Panc1 (cell line): ENCODE data around the gene PABPN1L. TPM values are rescaled to one million over a fixed set of nuclear protein-coding genes. Genes with fewer than 3 reads are reported as not detected.

ENCODE experiments used
- ATAC-seq: fragments of 200-7000 bp; cut with Tn5 transposase; 2 replicates; pipeline ENCODE4 v1.9.1; 2020; ENCODE audit warnings: mild to moderate bottlenecking, moderate library complexity
- BruUV-seq: library from RNA; stranded (reverse); fragments of 400-500 nt; replicated peaks from 2 replicates; lab custom pipeline; 2021; lab: Mats Ljungman, UMichigan
- CTCF ChIA-PET: fragments of 300-600 bp; sonication (Branson Sonifier 250); formaldehyde crosslinking; loops from one replicate; lab custom pipeline; 2022; ENCODE audit warnings: antibody characterized with exemption; lab: Charles Lee
- POLR2A ChIA-PET: fragments of 300-600 bp; sonication (Branson Sonifier 250); formaldehyde crosslinking; loops from one replicate; lab custom pipeline; 2022; ENCODE audit warnings: antibody characterized with exemption; lab: Charles Lee
- DNase-seq: peaks from one replicate; pipeline ENCODE4 v3.0.0-alpha.2; 2010; ENCODE audit warnings: low read depth, low spot score
- H3K27ac ChIP-seq: 2 replicates; pipeline ENCODE4 v1.5.1; 2011; ENCODE audit warnings: mild to moderate bottlenecking, low read length, inconsistent platforms
- H3K27me3 ChIP-seq: fragments of 200-500 bp; sonication (Bioruptor generic); 2 replicates; pipeline ENCODE4 v1.6.0; 2014; ENCODE audit warnings: low read length, inconsistent platforms; ENCODE audit not compliant: control insufficient read depth, insufficient read depth
- H3K36me3 ChIP-seq: fragments of 200-500 bp; sonication (Bioruptor generic); 2 replicates; pipeline ENCODE4 v1.5.1; 2014; ENCODE audit warnings: inconsistent platforms, mild to moderate bottlenecking, low read length, moderate library complexity; ENCODE audit not compliant: control insufficient read depth, insufficient read depth
- H3K4me1 ChIP-seq: 2 replicates; pipeline ENCODE4 v1.5.1; 2011; ENCODE audit warnings: inconsistent platforms, mild to moderate bottlenecking, low read length, moderate library complexity; ENCODE audit not compliant: control insufficient read depth, insufficient read depth
- H3K4me3 ChIP-seq, 2 experiments: 2 replicates each; pipeline ENCODE4 v1.5.1; 2011 to 2012; ENCODE audit warnings: low read depth in 2 of 2, low read length in 2 of 2, mild to moderate bottlenecking in 2 of 2, inconsistent platforms in 1 of 2, moderate library complexity in 1 of 2
- H3K9me3 ChIP-seq: fragments of 200-500 bp; sonication (Bioruptor generic); 2 replicates; pipeline ENCODE4 v1.5.1; 2014; ENCODE audit warnings: low read depth, mild to moderate bottlenecking, inconsistent platforms, low read length, moderate library complexity; ENCODE audit not compliant: control insufficient read depth, insufficient read depth
- CTCF ChIP-seq: fragments of 450-650 bp; IDR thresholded peaks from 2 replicates; pipeline ENCODE4 v1.5.1; 2017; ENCODE audit warnings: mild to moderate bottlenecking
- POLR2AphosphoS5 ChIP-seq: IDR thresholded peaks from 2 replicates; pipeline ENCODE4 v1.6.1; 2012; ENCODE audit warnings: mild to moderate bottlenecking, low read depth, low read length, moderate library complexity
- SIN3A ChIP-seq: IDR thresholded peaks from 2 replicates; pipeline ENCODE4 v1.6.1; 2012; ENCODE audit warnings: low read depth, mild to moderate bottlenecking, low read length, moderate library complexity, borderline replicate concordance; ENCODE audit not compliant: insufficient read depth
- TCF7L2 ChIP-seq: IDR thresholded peaks from 2 replicates; pipeline ENCODE4 v1.6.1; 2011; ENCODE audit warnings: mild to moderate bottlenecking, low read depth, low read length, inconsistent platforms
- in situ Hi-C: cut with HindIII; loops from 2 replicates; pipeline ENCODE4 v1.10.0; 2016; ENCODE audit warnings: low sequenced_read_pairs, low pct_unique_long_range_greater_than_20kb
- intact Hi-C: fragments of 100-400 bp; cut with micrococcal nuclease; formaldehyde crosslinking; loops from one replicate; pipeline ENCODE4 v1.10.0; 2022; ENCODE audit not compliant: unreplicated experiment
- total RNA-seq: library from RNA; stranded (reverse); gene quantifications from one replicate; pipeline ENCODE4 v1.2.1, GENCODE V29; 2021; ENCODE audit not compliant: unreplicated experiment
- TF ChIP-seq, protein P1 (sequence below), 2 experiments: IDR thresholded peaks; 2 replicates each; pipeline ENCODE4 v1.6.1; 2011 to 2012; ENCODE audit warnings: low read depth in 2 of 2, control low read depth in 1 of 2, low read length in 1 of 2, mild to moderate bottlenecking in 1 of 2, moderate library complexity in 1 of 2; ENCODE audit not compliant: insufficient read depth in 1 of 2

The PABPN1L gene
- total RNA-seq, 1 experiment from 2014 or later = not detected

- TF ChIP-seq POLR2AphosphoS5 (no peak), CTCF (no peak)
- H3K27ac ChIP-seq = no peak overlapping the region
- no peaks in the 10 kb centered on the region for H3K4me1 ChIP-seq
- DNase-seq (no peak), ATAC-seq (no peak)
- no peaks in the 10 kb centered on the region for H3K9me3 ChIP-seq
- intact Hi-C loops (no loop called here), in situ Hi-C loops (no loop called here)
- ChIA-PET POLR2A (interaction anchor here (0.6 kb wide), 1 partner anchor 208 kb away, joined by 3 read pairs; no protein-coding TSS in a partner anchor), CTCF (interaction anchor here (0.6 kb wide), 1 partner anchor 40 kb away, joined by 3 read pairs; no protein-coding TSS in a partner anchor)
- no TSS peak for BruUV-seq
- H3K4me3 ChIP-seq = no peak overlapping the region
- no peaks in the 10 kb centered on the region for H3K27me3 ChIP-seq
- H3K36me3 ChIP-seq = no peaks in the 10 kb centered on the region
Observed at GRCh38 chr16:88880226-88881006, 14.0 kb upstream of the PABPN1L start.

- no peaks in the 10 kb centered on the region for H3K36me3 ChIP-seq
- intact Hi-C loops (no loop called here), in situ Hi-C loops (no loop called here)
- no peaks in the 10 kb centered on the region for H3K9me3 ChIP-seq
- ChIA-PET POLR2A (interaction anchor here (0.6 kb wide), 1 partner anchor 208 kb away, joined by 3 read pairs; no protein-coding TSS in a partner anchor), CTCF (no interaction called here)
- DNase-seq = no peak
- no TSS peak for BruUV-seq
- no peak for ATAC-seq
- no peak overlapping the region for H3K4me3 ChIP-seq
- H3K27ac ChIP-seq = no peak overlapping the region
- no peak for TF ChIP-seq SIN3A
- no peak for TF ChIP-seq POLR2AphosphoS5
- TF ChIP-seq TCF7L2 = no peak
- TF ChIP-seq, protein P1, sequence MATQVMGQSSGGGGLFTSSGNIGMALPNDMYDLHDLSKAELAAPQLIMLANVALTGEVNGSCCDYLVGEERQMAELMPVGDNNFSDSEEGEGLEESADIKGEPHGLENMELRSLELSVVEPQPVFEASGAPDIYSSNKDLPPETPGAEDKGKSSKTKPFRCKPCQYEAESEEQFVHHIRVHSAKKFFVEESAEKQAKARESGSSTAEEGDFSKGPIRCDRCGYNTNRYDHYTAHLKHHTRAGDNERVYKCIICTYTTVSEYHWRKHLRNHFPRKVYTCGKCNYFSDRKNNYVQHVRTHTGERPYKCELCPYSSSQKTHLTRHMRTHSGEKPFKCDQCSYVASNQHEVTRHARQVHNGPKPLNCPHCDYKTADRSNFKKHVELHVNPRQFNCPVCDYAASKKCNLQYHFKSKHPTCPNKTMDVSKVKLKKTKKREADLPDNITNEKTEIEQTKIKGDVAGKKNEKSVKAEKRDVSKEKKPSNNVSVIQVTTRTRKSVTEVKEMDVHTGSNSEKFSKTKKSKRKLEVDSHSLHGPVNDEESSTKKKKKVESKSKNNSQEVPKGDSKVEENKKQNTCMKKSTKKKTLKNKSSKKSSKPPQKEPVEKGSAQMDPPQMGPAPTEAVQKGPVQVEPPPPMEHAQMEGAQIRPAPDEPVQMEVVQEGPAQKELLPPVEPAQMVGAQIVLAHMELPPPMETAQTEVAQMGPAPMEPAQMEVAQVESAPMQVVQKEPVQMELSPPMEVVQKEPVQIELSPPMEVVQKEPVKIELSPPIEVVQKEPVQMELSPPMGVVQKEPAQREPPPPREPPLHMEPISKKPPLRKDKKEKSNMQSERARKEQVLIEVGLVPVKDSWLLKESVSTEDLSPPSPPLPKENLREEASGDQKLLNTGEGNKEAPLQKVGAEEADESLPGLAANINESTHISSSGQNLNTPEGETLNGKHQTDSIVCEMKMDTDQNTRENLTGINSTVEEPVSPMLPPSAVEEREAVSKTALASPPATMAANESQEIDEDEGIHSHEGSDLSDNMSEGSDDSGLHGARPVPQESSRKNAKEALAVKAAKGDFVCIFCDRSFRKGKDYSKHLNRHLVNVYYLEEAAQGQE (IDR thresholded peaks at IDR 0.05; ENCODE audit: insufficient read depth in 1 of 2, low read depth in 2 of 2, low read length in 1 of 2) = no peak
- TF ChIP-seq CTCF = no peak
- H3K27me3 ChIP-seq = no peaks in the 10 kb centered on the region
- no peaks in the 10 kb centered on the region for H3K4me1 ChIP-seq
Observed at GRCh38 chr16:88879788-88880055, 13.3 kb upstream of the PABPN1L start.
